Astrocyte of the hippocampus (primary cell): ENCODE measurements around the gene RALGDS.
"Not testable (repeated sequence)": the region's sequence is repeated elsewhere in the genome, so short reads cannot be mapped to it uniquely, and the experiment has no call there.

Experiments used
- DNase-seq: peaks from one replicate; pipeline ENCODE4 v3.0.0; 2011; ENCODE audit warnings: low read depth, low spot score

Gene RALGDS

GRCh38 chr9:133089271-133089671 is 31.8 kb downstream of the RALGDS start:
- no peak for DNase-seq

GRCh38 chr9:133088756-133089155 is 32.3 kb downstream of the RALGDS start:
- DNase-seq: no peak

- DNase-seq: no peak
Measured at GRCh38 chr9:133088146-133088750, 32.8 kb downstream of the RALGDS start.

GRCh38 chr9:133087429-133088145 is 33.5 kb downstream of the RALGDS start:
- DNase-seq: no peak

- no peak for DNase-seq
Measured at GRCh38 chr9:133086894-133087293, 34.1 kb downstream of the RALGDS start.

- not testable (repeated sequence) for DNase-seq
Measured at GRCh38 chr9:133086212-133086860, 34.7 kb downstream of the RALGDS start.

GRCh38 chr9:133083688-133084087 is 37.4 kb downstream of the RALGDS start:
- DNase-seq: not testable (repeated sequence)

- not testable (repeated sequence) for DNase-seq
Measured at GRCh38 chr9:133081957-133082644, 38.9 kb downstream of the RALGDS start.

GRCh38 chr9:133080786-133081779 is 40.0 kb downstream of the RALGDS start:
- not testable (repeated sequence) for DNase-seq

- no peak for DNase-seq
Measured at GRCh38 chr9:133080161-133080560, 40.9 kb downstream of the RALGDS start.

- no peak for DNase-seq
Measured at GRCh38 chr9:133078486-133078885, 42.6 kb downstream of the RALGDS start.

GRCh38 chr9:133076691-133077090 is 44.3 kb downstream of the RALGDS start:
- no peak for DNase-seq

- peak; percentile 86 for DNase-seq
Measured at GRCh38 chr9:133075925-133076630, 45.0 kb downstream of the RALGDS start.

- no peak for DNase-seq
Measured at GRCh38 chr9:133074111-133074651, 46.9 kb downstream of the RALGDS start.

GRCh38 chr9:133073086-133074014 is 47.7 kb downstream of the RALGDS start:
- DNase-seq: no peak

GRCh38 chr9:133072210-133072609 is 48.8 kb downstream of the RALGDS start:
- not testable (repeated sequence) for DNase-seq

- no peak for DNase-seq
Measured at GRCh38 chr9:133071484-133072150, 49.4 kb downstream of the RALGDS start.

GRCh38 chr9:133070985-133071384 is 50.1 kb downstream of the RALGDS start:
- DNase-seq: not testable (repeated sequence)
